Measurements from ENCODE around the gene CCDC154. TPM values are rescaled to one million over a fixed set of nuclear protein-coding genes. Genes with fewer than 3 reads are reported as not detected.

CCDC154 gene
- total and polyA plus RNA-seq, 2 donors from 2014 or later = 1.8 to 2.8 TPM

GRCh38 chr16:1452530-1452929 lies 8.2 kb upstream of the CCDC154 start:
- TF ChIP-seq CTCF (IDR thresholded peaks at IDR 0.05; ENCODE audit: borderline replicate concordance, extremely low read depth, insufficient read depth) = no peak
- DNase-seq (no peak), FAIRE-seq (no peak)
- Histone ChIP-seq H3K27me3 (ENCODE audit: control insufficient read depth, insufficient read depth, low read length) (no peaks in the 10 kb centered on the region), H3K36me3 (ENCODE audit: control insufficient read depth in 2 of 3, insufficient read depth in 3 of 3, low read length in 3 of 3) (peaks cover 0 to 14% (median 12%) of the 10 kb centered on the region in 3 donors), H3K9me3 (ENCODE audit: control insufficient read depth in 2 of 3, insufficient read depth in 1 of 3, low read length in 3 of 3) (no peaks in the 10 kb centered on the region), H3K4me1 (ENCODE audit: control insufficient read depth in 2 of 3, insufficient read depth in 2 of 3, low read depth in 1 of 3, low read length in 3 of 3) (no peaks in the 10 kb centered on the region), H3K27ac (ENCODE audit: low read depth in 2 of 2, low read length in 2 of 2) (no peak overlapping the region), H3K4me3 (ENCODE audit: low read length in 3 of 3) (no peak overlapping the region), H3K9ac (ENCODE audit: low read length in 3 of 3) (no peak overlapping the region)
- intact Hi-C loops (cut with DNase I) = no loop called here

- Histone ChIP-seq H3K9me3 (ENCODE audit: control insufficient read depth in 2 of 3, insufficient read depth in 1 of 3, low read length in 3 of 3) (no peaks in the 10 kb centered on the region), H3K27ac (ENCODE audit: low read depth in 2 of 2, low read length in 2 of 2) (no peak overlapping the region), H3K4me1 (ENCODE audit: control insufficient read depth in 2 of 3, insufficient read depth in 2 of 3, low read depth in 1 of 3, low read length in 3 of 3) (no peaks in the 10 kb centered on the region), H3K27me3 (ENCODE audit: control insufficient read depth, insufficient read depth, low read length) (no peaks in the 10 kb centered on the region), H3K4me3 (ENCODE audit: low read length in 3 of 3) (no peak overlapping the region), H3K36me3 (ENCODE audit: control insufficient read depth in 2 of 3, insufficient read depth in 3 of 3, low read length in 3 of 3) (peaks cover 0 to 13% (median 12%) of the 10 kb centered on the region in 3 donors), H3K9ac (ENCODE audit: low read length in 3 of 3) (no peak overlapping the region)
- DNase-seq = no peak
- no peak for TF ChIP-seq CTCF (IDR thresholded peaks at IDR 0.05; ENCODE audit: borderline replicate concordance, extremely low read depth, insufficient read depth)
- intact Hi-C loops (cut with DNase I) = no loop called here
- FAIRE-seq = no peak
Measured at GRCh38 chr16:1451702-1452392, 7.5 kb upstream of the CCDC154 start.

GRCh38 chr16:1450841-1451240 lies 6.5 kb upstream of the CCDC154 start:
- H3K9ac ChIP-seq (ENCODE audit: low read length in 3 of 3) = no peak overlapping the region
- H3K4me3 ChIP-seq (ENCODE audit: low read length in 3 of 3) = no peak overlapping the region
- peaks cover 0 to 12% (median 11%) of the 10 kb centered on the region in 3 donors for H3K36me3 ChIP-seq (ENCODE audit: control insufficient read depth in 2 of 3, insufficient read depth in 3 of 3, low read length in 3 of 3)
- no peak for TF ChIP-seq CTCF (IDR thresholded peaks at IDR 0.05; ENCODE audit: borderline replicate concordance, extremely low read depth, insufficient read depth)
- intact Hi-C loops (cut with DNase I) = no loop called here
- no peak for DNase-seq
- no peaks in the 10 kb centered on the region for H3K9me3 ChIP-seq (ENCODE audit: control insufficient read depth in 2 of 3, insufficient read depth in 1 of 3, low read length in 3 of 3)
- no peaks in the 10 kb centered on the region for H3K27me3 ChIP-seq (ENCODE audit: control insufficient read depth, insufficient read depth, low read length)
- no peak overlapping the region for H3K27ac ChIP-seq (ENCODE audit: low read depth in 2 of 2, low read length in 2 of 2)
- H3K4me1 ChIP-seq (ENCODE audit: control insufficient read depth in 2 of 3, insufficient read depth in 2 of 3, low read depth in 1 of 3, low read length in 3 of 3) = no peaks in the 10 kb centered on the region
- FAIRE-seq = no peak

Data from kidney (tissue), 14 donors.